ENCODE data around the gene STX8. TPM values are rescaled to one million over a fixed set of nuclear protein-coding genes. Genes with fewer than 3 reads are reported as not detected.

Gene STX8
- total RNA-seq, 1 experiment from 2014 or later: 69.9 TPM

- no peak for DNase-seq (ENCODE audit: low spot score)
These were observed 366.3 kb downstream of the STX8 start for GRCh38 chr17:9209347-9209746.

- no peak for DNase-seq (ENCODE audit: low spot score)
These were observed 367.1 kb downstream of the STX8 start for GRCh38 chr17:9208381-9209105.

- no peak for DNase-seq (ENCODE audit: low spot score)
These were observed 368.8 kb downstream of the STX8 start for GRCh38 chr17:9206741-9207332.

- no peak for DNase-seq (ENCODE audit: low spot score)
These were observed 369.3 kb downstream of the STX8 start for GRCh38 chr17:9206410-9206703.

GRCh38 chr17:9205520-9206409, 369.9 kb downstream of the STX8 start:
- no peak for DNase-seq (ENCODE audit: low spot score)

GRCh38 chr17:9204637-9205329, 370.8 kb downstream of the STX8 start:
- no peak for DNase-seq (ENCODE audit: low spot score)

GRCh38 chr17:9203771-9204425, 371.7 kb downstream of the STX8 start:
- no peak for DNase-seq (ENCODE audit: low spot score)

GRCh38 chr17:9202532-9202931, 373.1 kb downstream of the STX8 start:
- DNase-seq (ENCODE audit: low spot score): no peak

GRCh38 chr17:9200699-9201359, 374.8 kb downstream of the STX8 start:
- DNase-seq (ENCODE audit: low spot score): no peak

Other genes with a start within 250 kb of the STX8 start
- not detected in 2 replicates for gene CFAP52, start 822 bp upstream of the STX8 start, total RNA-seq (2014; rRNA removed; shearing (Covaris generic))
- 0.56 TPM in 1 of 2 replicates, not detected in the other for gene USP43, start 69.7 kb upstream of the STX8 start, total RNA-seq (2014; rRNA removed; shearing (Covaris generic))
- not detected in 2 replicates for gene DHRS7C, start 215.8 kb upstream of the STX8 start, total RNA-seq (2014; rRNA removed; shearing (Covaris generic))
- gene GSG1L2, start 246.3 kb upstream of the STX8 start, total RNA-seq (2014; rRNA removed; shearing (Covaris generic)): not detected in 2 replicates

Measured in H4 (cell line).